Myocyte (in vitro differentiated cells): ENCODE measurements around the gene KRTAP9-3. TPM values are rescaled to one million over a fixed set of nuclear protein-coding genes. Genes with fewer than 3 reads are reported as not detected.
"Not testable (repeated sequence)": the region's sequence is repeated elsewhere in the genome, so short reads cannot be mapped to it uniquely, and the experiment has no call there.

ENCODE experiments used
- DNase-seq: peaks from one replicate; pipeline ENCODE4 v3.0.0-alpha.2; 2012; ENCODE audit warnings: low read depth
- polyA plus RNA-seq: library from polyadenylated mRNA; unstranded; fragments of >200 nt; gene quantifications from one replicate; pipeline ENCODE4 v1.2.1, GENCODE V29; 2012; ENCODE audit warnings: missing spikeins
- total RNA-seq: library from RNA; depleted of rRNA; stranded (reverse); fragments of >200 nt; gene quantifications from 2 replicates; pipeline ENCODE4 v1.2.3, GENCODE V29; 2014

KRTAP9-3 gene, protein sequence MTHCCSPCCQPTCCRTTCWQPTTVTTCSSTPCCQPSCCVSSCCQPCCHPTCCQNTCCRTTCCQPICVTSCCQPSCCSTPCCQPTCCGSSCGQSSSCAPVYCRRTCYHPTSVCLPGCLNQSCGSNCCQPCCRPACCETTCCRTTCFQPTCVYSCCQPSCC
- total RNA-seq, result not detected in 2 replicates
- not detected for polyA plus RNA-seq

DNA sequence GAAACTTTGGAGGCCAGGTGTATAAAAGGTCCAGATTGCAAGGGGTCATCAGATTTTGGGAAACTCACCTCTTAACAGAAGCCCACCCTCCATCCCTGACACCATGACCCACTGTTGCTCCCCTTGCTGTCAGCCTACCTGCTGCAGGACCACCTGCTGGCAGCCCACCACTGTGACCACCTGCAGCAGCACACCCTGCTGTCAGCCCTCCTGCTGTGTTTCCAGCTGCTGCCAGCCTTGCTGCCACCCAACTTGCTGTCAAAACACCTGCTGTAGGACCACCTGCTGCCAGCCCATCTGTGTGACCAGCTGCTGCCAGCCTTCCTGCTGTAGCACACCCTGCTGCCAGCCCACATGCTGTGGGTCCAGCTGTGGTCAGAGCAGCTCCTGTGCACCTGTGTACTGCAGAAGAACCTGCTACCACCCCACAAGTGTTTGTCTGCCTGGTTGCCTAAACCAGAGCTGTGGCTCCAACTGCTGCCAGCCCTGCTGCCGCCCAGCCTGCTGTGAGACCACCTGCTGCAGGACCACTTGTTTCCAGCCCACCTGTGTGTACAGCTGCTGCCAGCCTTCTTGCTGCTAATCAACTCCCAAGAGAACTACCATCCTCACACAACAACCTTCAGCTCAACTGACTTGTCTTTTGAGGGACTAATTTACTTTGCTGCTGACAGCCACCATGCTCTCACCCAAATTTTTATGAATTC lies at the start of gene KRTAP9-3:
KRTAP9-3 (plus strand) TSS at position 51 of the 707 bp plus-strand sequence; CDS start at position 104, 53 bp downstream.
- DNase-seq, result peak; percentile 3

- DNase-seq, result peak; percentile 43
Observed at GRCh38 chr17:41184480-41184961, 47.7 kb upstream of the KRTAP9-3 start, which contains the start of gene KRTAP4-1. TSS of gene KRTAP4-1 (minus strand) at chr17:41184911. CDS start at chr17:41184854, 57 bp downstream.

DNA sequence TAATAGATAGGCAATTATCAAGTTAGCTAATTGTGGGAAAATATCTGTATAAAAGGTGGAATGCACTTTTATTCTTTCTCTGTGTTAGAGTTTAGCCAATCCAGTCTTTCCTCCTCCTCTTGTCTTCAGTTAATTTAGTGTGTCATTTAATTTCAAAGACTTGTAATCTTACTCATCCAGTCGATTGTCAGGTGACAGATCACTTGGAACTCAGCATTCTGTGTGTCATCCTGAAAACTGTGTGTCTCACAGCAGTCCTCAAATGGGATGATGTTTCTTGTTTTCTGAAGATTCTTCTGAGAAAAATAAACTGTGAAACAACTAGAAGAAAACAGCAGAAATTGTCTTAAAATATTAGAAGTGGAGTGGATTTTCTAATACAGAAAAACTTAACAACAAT lies 47.2 kb upstream of the KRTAP9-3 start:
- DNase-seq, result no peak

GRCh38 chr17:41186872-41187271 lies 45.4 kb upstream of the KRTAP9-3 start:
- peak; percentile 95 for DNase-seq

- not testable (repeated sequence) for DNase-seq
Observed at GRCh38 chr17:41189837-41190318, 42.4 kb upstream of the KRTAP9-3 start, which contains the start of gene KRTAP9-1. TSS of gene KRTAP9-1 (plus strand) at chr17:41189887. CDS start at chr17:41189887, 0 bp downstream.

DNA sequence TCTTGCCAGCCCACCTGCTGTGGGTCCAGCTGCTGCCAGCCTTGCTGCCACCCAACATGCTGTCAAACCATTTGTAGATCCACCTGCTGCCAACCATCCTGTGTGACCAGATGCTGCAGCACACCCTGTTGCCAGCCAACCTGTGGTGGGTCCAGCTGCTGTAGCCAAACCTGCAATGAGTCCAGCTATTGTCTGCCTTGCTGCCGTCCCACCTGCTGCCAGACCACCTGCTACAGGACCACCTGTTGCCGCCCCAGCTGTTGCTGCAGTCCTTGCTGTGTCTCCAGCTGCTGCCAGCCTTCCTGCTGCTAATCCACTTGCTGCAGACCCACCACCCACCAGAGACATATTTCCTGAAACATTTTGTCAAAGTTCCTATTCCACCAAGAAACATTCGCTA lies 41.9 kb upstream of the KRTAP9-3 start:
- DNase-seq, result peak; percentile 22

DNA sequence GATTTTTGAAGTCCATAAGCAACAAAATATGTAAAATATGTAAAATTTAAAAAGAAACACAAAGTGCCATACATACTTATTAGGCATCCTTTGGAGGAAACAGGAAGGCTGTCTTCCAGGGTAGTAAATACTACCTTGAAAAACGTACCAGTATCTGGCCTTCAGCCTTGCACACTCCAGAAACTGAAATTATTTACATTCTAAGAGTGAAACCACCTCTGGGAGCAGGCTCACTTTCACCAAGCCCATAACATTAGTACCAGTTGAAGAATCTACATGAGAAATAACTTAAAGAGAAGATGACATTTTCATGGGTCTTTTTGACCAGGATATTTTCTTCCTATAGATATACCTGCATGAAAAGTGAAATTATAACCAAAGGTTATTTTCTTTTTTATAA lies 36.2 kb upstream of the KRTAP9-3 start:
- DNase-seq, result no peak

- DNase-seq, result no peak
Observed at GRCh38 chr17:41199421-41200078, 32.7 kb upstream of the KRTAP9-3 start.

- peak; percentile 56 for DNase-seq
Observed at GRCh38 chr17:41211845-41212466, 20.3 kb upstream of the KRTAP9-3 start.

DNA sequence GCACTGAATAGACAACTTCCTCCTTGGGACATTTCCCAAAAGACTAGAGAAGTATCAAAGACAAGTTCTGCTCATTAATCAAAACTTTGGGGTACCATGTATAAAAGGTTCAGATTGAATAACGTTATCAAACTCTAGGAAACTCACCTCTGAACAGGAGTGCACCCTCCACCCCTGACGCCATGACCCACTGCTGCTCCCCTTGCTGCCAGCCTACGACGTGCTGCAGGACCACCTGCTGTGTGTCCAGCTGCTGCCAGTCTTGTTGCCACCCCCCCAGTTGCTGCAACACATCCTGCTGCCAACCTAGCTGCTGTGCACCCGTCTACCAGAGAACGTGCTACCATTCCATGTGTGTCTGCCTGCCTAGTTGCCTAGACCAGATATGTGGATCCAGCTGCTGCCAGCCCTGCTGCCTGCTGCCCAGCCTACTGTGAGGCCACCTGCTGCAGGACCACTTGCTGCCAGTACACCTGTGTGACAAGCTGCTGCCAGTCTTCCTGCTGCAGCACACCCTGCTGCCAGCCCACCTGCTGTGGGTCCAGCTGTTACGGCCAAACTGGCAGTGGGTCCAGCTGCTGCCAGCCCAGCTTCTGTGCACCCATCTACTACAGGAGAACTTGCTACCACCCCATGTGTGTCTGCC lies 19.6 kb upstream of the KRTAP9-3 start:
- DNase-seq, result peak; percentile 31

- DNase-seq, result no peak
Observed at GRCh38 chr17:41215681-41216080, 16.6 kb upstream of the KRTAP9-3 start.

GRCh38 chr17:41223821-41224220 lies 8.4 kb upstream of the KRTAP9-3 start:
- DNase-seq, result no peak

GRCh38 chr17:41226051-41226450 lies 6.2 kb upstream of the KRTAP9-3 start:
- DNase-seq, result no peak

GRCh38 chr17:41226598-41227095 lies 5.6 kb upstream of the KRTAP9-3 start, which contains the start of gene KRTAP9-2:
TSS of gene KRTAP9-2 (plus strand) at chr17:41226648. CDS start at chr17:41226655, 7 bp downstream.
- not testable (repeated sequence) for DNase-seq

DNA sequence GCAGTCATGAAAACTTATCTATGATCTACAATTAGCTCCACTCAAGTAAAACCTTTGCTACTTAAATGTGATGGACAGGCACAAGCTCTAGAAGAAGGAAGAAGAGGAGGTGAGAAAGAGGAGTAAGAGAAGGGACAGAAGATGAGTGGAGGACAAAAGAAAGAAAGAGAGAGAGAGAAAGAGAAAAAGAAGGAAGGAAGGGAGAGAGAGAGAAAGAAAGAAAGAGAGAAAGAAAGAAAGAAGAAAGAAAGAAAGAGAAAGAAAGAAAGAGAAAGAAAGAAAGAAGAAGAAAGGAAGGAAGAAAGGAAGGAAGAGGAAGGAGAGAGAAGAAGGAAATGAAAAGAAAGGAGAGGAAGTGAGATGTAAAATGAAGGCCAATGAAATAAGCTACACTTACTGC lies 2.2 kb upstream of the KRTAP9-3 start:
- DNase-seq, result no peak

- DNase-seq, result no peak
Observed at GRCh38 chr17:41231731-41232130, 518 bp upstream of the KRTAP9-3 start.

GRCh38 chr17:41237116-41237515 lies 4.9 kb downstream of the KRTAP9-3 start:
- not testable (repeated sequence) for DNase-seq

- peak; percentile 8 for DNase-seq
Observed at GRCh38 chr17:41237949-41238437, 5.7 kb downstream of the KRTAP9-3 start, which contains the start of gene KRTAP9-8. TSS of gene KRTAP9-8 (plus strand) at chr17:41237999. CDS start at chr17:41238052, 53 bp downstream.

- not testable (repeated sequence) for DNase-seq
Observed at GRCh38 chr17:41246995-41247787, 14.9 kb downstream of the KRTAP9-3 start.
